ENCODE measurements around the gene UNC13A. TPM values are rescaled to one million over a fixed set of nuclear protein-coding genes. Genes with fewer than 3 reads are reported as not detected.
A peak's percentile ranks its signal among the peaks of the same experiment; 100 is the strongest.

UNC13A gene
- total RNA-seq, 1 donor from 2014 or later = 1.2 TPM

GRCh38 chr19:17688853-17689595, 870 bp upstream of the UNC13A start:
- peaks cover 21% of the 10 kb centered on the region for H3K27me3 Mint-ChIP-seq (ENCODE audit: low read depth, unreplicated experiment)
- H3K9ac ChIP-seq (ENCODE audit: low read length) = no peak overlapping the region
- FAIRE-seq = no peak
- TF ChIP-seq EZH2 (IDR thresholded peaks at IDR 0.05; ENCODE audit: insufficient read depth, low read length) (no peak), CTCF (IDR thresholded peaks at IDR 0.05; ENCODE audit: insufficient read depth, low read depth, low read length) (no peak)
- DNase-seq (ENCODE audit: low read depth) = no peak
- H3K4me2 ChIP-seq (ENCODE audit: low read length) = peak overlapping the region; percentile 90
- H3K27ac Mint-ChIP-seq (ENCODE audit: unreplicated experiment) = no peak overlapping the region
- H3K4me3 ChIP-seq (ENCODE audit: insufficient read depth, low read depth, low read length) = no peak overlapping the region
- H3K9me3 ChIP-seq (ENCODE audit: insufficient read depth, low read depth, low read length) = no peaks in the 10 kb centered on the region
- H3K27ac ChIP-seq (ENCODE audit: low read depth, low read length) = no peak overlapping the region
- peak overlapping the region; percentile 70 for H3K4me3 Mint-ChIP-seq (ENCODE audit: unreplicated experiment)
- H3K36me3 Mint-ChIP-seq (ENCODE audit: low read depth, unreplicated experiment) = no peaks in the 10 kb centered on the region
- H3K36me3 ChIP-seq (ENCODE audit: insufficient read depth, low read length) = no peaks in the 10 kb centered on the region
- no peaks in the 10 kb centered on the region for H4K20me1 ChIP-seq (ENCODE audit: insufficient read depth, low read length)
- no peak overlapping the region for H2AFZ ChIP-seq (ENCODE audit: low read depth, low read length)
- H3K27me3 ChIP-seq (ENCODE audit: insufficient read depth, low read length) = peaks cover 3% of the 10 kb centered on the region
- H3K4me1 Mint-ChIP-seq (ENCODE audit: low read depth, unreplicated experiment) = peaks cover 2% of the 10 kb centered on the region
- H3K79me2 ChIP-seq (ENCODE audit: insufficient read depth, low read length) = no peaks in the 10 kb centered on the region
- peaks cover 8% of the 10 kb centered on the region for H3K4me1 ChIP-seq (ENCODE audit: insufficient read depth, low read length)
- peaks cover 2% of the 10 kb centered on the region for H3K9me3 Mint-ChIP-seq (ENCODE audit: unreplicated experiment)

GRCh38 chr19:17687141-17687856, 855 bp downstream of the UNC13A start:
- peak overlapping the region; percentile 56 for H2AFZ ChIP-seq (ENCODE audit: low read depth, low read length)
- H3K4me3 ChIP-seq (ENCODE audit: insufficient read depth, low read depth, low read length) = peak overlapping the region; percentile 67
- peak overlapping the region; percentile 79 for H3K4me3 Mint-ChIP-seq (ENCODE audit: unreplicated experiment)
- H3K4me1 Mint-ChIP-seq (ENCODE audit: low read depth, unreplicated experiment) = peaks cover 2% of the 10 kb centered on the region
- peaks cover 31% of the 10 kb centered on the region for H3K27me3 Mint-ChIP-seq (ENCODE audit: low read depth, unreplicated experiment)
- no peak overlapping the region for H3K27ac ChIP-seq (ENCODE audit: low read depth, low read length)
- TF ChIP-seq CTCF (IDR thresholded peaks at IDR 0.05; ENCODE audit: insufficient read depth, low read depth, low read length) = no peak
- peak; percentile 50 for TF ChIP-seq EZH2 (IDR thresholded peaks at IDR 0.05; ENCODE audit: insufficient read depth, low read length)
- peak overlapping the region; percentile 55 for H3K9ac ChIP-seq (ENCODE audit: low read length)
- H3K4me1 ChIP-seq (ENCODE audit: insufficient read depth, low read length) = peaks cover 8% of the 10 kb centered on the region
- no peaks in the 10 kb centered on the region for H3K9me3 ChIP-seq (ENCODE audit: insufficient read depth, low read depth, low read length)
- no peak overlapping the region for H3K27ac Mint-ChIP-seq (ENCODE audit: unreplicated experiment)
- no peaks in the 10 kb centered on the region for H4K20me1 ChIP-seq (ENCODE audit: insufficient read depth, low read length)
- H3K9me3 Mint-ChIP-seq (ENCODE audit: unreplicated experiment) = peaks cover 2% of the 10 kb centered on the region
- peaks cover 3% of the 10 kb centered on the region for H3K27me3 ChIP-seq (ENCODE audit: insufficient read depth, low read length)
- DNase-seq (ENCODE audit: low read depth) = no peak
- FAIRE-seq = no peak
- no peaks in the 10 kb centered on the region for H3K79me2 ChIP-seq (ENCODE audit: insufficient read depth, low read length)
- H3K4me2 ChIP-seq (ENCODE audit: low read length) = peak overlapping the region; percentile 90
- H3K36me3 Mint-ChIP-seq (ENCODE audit: low read depth, unreplicated experiment) = no peaks in the 10 kb centered on the region
- no peaks in the 10 kb centered on the region for H3K36me3 ChIP-seq (ENCODE audit: insufficient read depth, low read length)
